Caco-2 (cell line): ENCODE data around the gene SERPINI2. TPM values are rescaled to one million over a fixed set of nuclear protein-coding genes. Genes with fewer than 3 reads are reported as not detected.
A peak's percentile ranks its signal among the peaks of the same experiment; 100 is the strongest.

Source experiments
- BruUV-seq: library from RNA; stranded (reverse); fragments of 400-500 nt; replicated peaks from 2 replicates; lab custom pipeline; 2021; lab: Mats Ljungman, UMichigan
- CTCF ChIA-PET: fragments of 300-600 bp; sonication (Branson Sonifier 250); formaldehyde crosslinking; loops from one replicate; lab custom pipeline; 2022; ENCODE audit warnings: antibody characterized with exemption; lab: Charles Lee
- POLR2A ChIA-PET: fragments of 300-600 bp; sonication (Branson Sonifier 250); formaldehyde crosslinking; loops from one replicate; lab custom pipeline; 2022; ENCODE audit warnings: antibody characterized with exemption; lab: Charles Lee
- DNase-seq, 2 experiments: peaks; one replicate each; pipeline versions ENCODE4 v3.0.0 to v3.0.0-alpha.2; 2020 to 2022
- H3K27me3 ChIP-seq: replicated peaks from 2 replicates; pipeline ENCODE4 v1.6.0; 2011; ENCODE audit warnings: low read length; ENCODE audit not compliant: control insufficient read depth, insufficient read depth
- H3K36me3 ChIP-seq: 2 replicates; pipeline ENCODE4 v1.5.1; 2011; ENCODE audit warnings: low read length; ENCODE audit not compliant: control insufficient read depth, insufficient read depth
- H3K4me1 ChIP-seq: fragments of 250-450 bp; sonication (Bioruptor Pico); 2 replicates; pipeline ENCODE4 v1.5.1; 2020; ENCODE audit warnings: mild to moderate bottlenecking
- H3K4me3 ChIP-seq: 2 replicates; pipeline ENCODE4 v1.5.1; 2011; ENCODE audit warnings: low read depth, mild to moderate bottlenecking, control low read depth, low read length
- H3K9me3 ChIP-seq: fragments of 250-450 bp; sonication (Bioruptor Pico); 2 replicates; pipeline ENCODE4 v1.5.1; 2020; ENCODE audit warnings: mild to moderate bottlenecking, moderate library complexity
- H3K27ac Mint-ChIP-seq: one replicate; pipeline ENCODE4 v1.8.0; 2022; ENCODE audit warnings: mixed read lengths; ENCODE audit not compliant: unreplicated experiment
- H3K27me3 Mint-ChIP-seq: one replicate; pipeline ENCODE4 v1.8.0; 2022; ENCODE audit warnings: mixed read lengths; ENCODE audit not compliant: insufficient read depth, unreplicated experiment
- H3K36me3 Mint-ChIP-seq: one replicate; pipeline ENCODE4 v1.8.0; 2022; ENCODE audit warnings: mild to moderate bottlenecking, mixed read lengths; ENCODE audit not compliant: insufficient read depth, unreplicated experiment
- H3K4me1 Mint-ChIP-seq: one replicate; pipeline ENCODE4 v1.8.0; 2022; ENCODE audit warnings: low read depth, mixed read lengths; ENCODE audit not compliant: unreplicated experiment
- H3K4me3 Mint-ChIP-seq: one replicate; pipeline ENCODE4 v1.8.0; 2022; ENCODE audit warnings: mild to moderate bottlenecking, moderate library complexity, mixed read lengths; ENCODE audit not compliant: unreplicated experiment
- H3K9me3 Mint-ChIP-seq: one replicate; pipeline ENCODE4 v1.8.0; 2022; ENCODE audit warnings: mixed read lengths; ENCODE audit not compliant: unreplicated experiment
- intact Hi-C: fragments of 100-400 bp; cut with micrococcal nuclease; formaldehyde crosslinking; loops from one replicate; pipeline ENCODE4 v1.10.0; 2022; ENCODE audit not compliant: unreplicated experiment
- total RNA-seq: library from RNA; stranded (reverse); gene quantifications from 2 replicates; pipeline ENCODE4 v1.2.3, GENCODE V29; 2022
- TF ChIP-seq, protein P1 (sequence below), 2 experiments: fragments of 200-600 bp in 1 of 2; IDR thresholded peaks; 1 replicate in 1 of 2; 2 replicates in 1 of 2; pipeline versions ENCODE4 v1.5.1 to v1.8.0; 2011 to 2022; ENCODE audit warnings: antibody characterized with exemption in 1 of 2, control low read depth in 1 of 2, inconsistent platforms in 1 of 2, low read depth in 1 of 2, low read length in 1 of 2, mild to moderate bottlenecking in 1 of 2, moderate library complexity in 1 of 2; ENCODE audit not compliant: insufficient read depth in 1 of 2, severe bottlenecking in 1 of 2, unreplicated experiment in 1 of 2

The SERPINI2 gene
- total RNA-seq, 1 experiment from 2014 or later = not detected

DNA sequence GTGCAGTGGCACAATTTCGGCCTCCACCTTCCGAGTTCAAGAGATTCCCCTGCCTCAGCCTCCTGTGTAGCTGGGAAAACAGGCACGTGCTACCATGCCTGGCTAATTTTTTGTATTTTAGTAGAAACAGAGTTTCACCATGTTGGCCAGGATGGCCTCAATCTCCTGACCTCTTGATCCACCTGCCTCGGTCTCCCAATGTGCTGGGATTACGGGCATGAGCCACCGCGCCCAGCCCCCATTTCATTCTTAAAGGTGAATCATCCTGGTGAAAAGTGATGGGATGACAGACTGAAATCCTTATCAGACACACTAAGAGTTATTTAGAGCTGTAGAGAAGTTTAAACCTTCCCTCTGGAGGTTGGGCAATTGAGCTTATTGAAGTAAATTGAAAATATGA is 24.1 kb upstream of the SERPINI2 start:
- intact Hi-C loops = no loop called here
- ChIA-PET CTCF (no interaction called here), POLR2A (no interaction called here)
- H3K4me3 ChIP-seq = no peak overlapping the region
- DNase-seq = no peak
- TF ChIP-seq, protein P1, sequence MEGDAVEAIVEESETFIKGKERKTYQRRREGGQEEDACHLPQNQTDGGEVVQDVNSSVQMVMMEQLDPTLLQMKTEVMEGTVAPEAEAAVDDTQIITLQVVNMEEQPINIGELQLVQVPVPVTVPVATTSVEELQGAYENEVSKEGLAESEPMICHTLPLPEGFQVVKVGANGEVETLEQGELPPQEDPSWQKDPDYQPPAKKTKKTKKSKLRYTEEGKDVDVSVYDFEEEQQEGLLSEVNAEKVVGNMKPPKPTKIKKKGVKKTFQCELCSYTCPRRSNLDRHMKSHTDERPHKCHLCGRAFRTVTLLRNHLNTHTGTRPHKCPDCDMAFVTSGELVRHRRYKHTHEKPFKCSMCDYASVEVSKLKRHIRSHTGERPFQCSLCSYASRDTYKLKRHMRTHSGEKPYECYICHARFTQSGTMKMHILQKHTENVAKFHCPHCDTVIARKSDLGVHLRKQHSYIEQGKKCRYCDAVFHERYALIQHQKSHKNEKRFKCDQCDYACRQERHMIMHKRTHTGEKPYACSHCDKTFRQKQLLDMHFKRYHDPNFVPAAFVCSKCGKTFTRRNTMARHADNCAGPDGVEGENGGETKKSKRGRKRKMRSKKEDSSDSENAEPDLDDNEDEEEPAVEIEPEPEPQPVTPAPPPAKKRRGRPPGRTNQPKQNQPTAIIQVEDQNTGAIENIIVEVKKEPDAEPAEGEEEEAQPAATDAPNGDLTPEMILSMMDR (IDR thresholded peaks at IDR 0.05; ENCODE audit: insufficient read depth in 1 of 2, low read depth in 1 of 2, low read length in 1 of 2, severe bottlenecking in 1 of 2, unreplicated experiment in 1 of 2) = no peak
- no peaks in the 10 kb centered on the region for H3K9me3 ChIP-seq
- Mint-ChIP-seq H3K27ac (no peak overlapping the region), H3K9me3 (no peaks in the 10 kb centered on the region), H3K36me3 (no peaks in the 10 kb centered on the region), H3K4me1 (no peaks in the 10 kb centered on the region), H3K4me3 (no peak overlapping the region), H3K27me3 (peaks cover 3% of the 10 kb centered on the region)
- no peaks in the 10 kb centered on the region for H3K27me3 ChIP-seq
- H3K4me1 ChIP-seq = no peaks in the 10 kb centered on the region
- no TSS peak for BruUV-seq
- no peaks in the 10 kb centered on the region for H3K36me3 ChIP-seq

DNA sequence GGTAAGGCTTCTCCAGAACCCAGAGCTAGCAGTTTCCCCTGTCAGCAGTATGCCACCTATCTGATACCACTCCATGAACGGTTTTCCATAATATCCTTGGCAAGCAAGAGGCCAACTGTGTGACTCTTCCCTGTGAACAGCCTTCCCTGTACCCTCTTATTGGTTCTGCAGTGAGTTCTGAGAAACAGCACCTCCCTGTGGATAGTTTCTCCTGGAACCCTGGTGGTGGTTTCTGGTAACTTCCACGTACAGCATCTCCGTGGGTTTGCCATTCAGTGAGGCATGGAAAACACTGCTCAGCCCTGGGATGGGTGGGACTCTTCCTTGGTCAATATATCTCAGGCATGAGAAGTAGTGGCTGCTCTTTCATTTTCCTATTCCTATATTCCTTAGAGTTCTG is 19.4 kb upstream of the SERPINI2 start:
- H3K9me3 ChIP-seq = no peaks in the 10 kb centered on the region
- no peaks in the 10 kb centered on the region for H3K36me3 ChIP-seq
- H3K4me3 ChIP-seq = no peak overlapping the region
- Mint-ChIP-seq H3K4me1 (no peaks in the 10 kb centered on the region), H3K9me3 (no peaks in the 10 kb centered on the region), H3K36me3 (no peaks in the 10 kb centered on the region), H3K27me3 (peaks cover 3% of the 10 kb centered on the region), H3K4me3 (no peak overlapping the region), H3K27ac (no peak overlapping the region)
- ChIA-PET POLR2A (no interaction called here), CTCF (no interaction called here)
- intact Hi-C loops = loop anchor here (1.0 kb wide), 2 partner anchors 86 to 113 kb away; partner anchors contain the start of gene ZBBX
- H3K27me3 ChIP-seq = no peaks in the 10 kb centered on the region
- peak in 1 of 2 experiments; percentile 28 for DNase-seq
- H3K4me1 ChIP-seq = no peaks in the 10 kb centered on the region
- no TSS peak for BruUV-seq
- TF ChIP-seq, protein P1 (IDR thresholded peaks at IDR 0.05; ENCODE audit: insufficient read depth in 1 of 2, low read depth in 1 of 2, low read length in 1 of 2, severe bottlenecking in 1 of 2, unreplicated experiment in 1 of 2) = peak; percentile 51 to 82

DNA sequence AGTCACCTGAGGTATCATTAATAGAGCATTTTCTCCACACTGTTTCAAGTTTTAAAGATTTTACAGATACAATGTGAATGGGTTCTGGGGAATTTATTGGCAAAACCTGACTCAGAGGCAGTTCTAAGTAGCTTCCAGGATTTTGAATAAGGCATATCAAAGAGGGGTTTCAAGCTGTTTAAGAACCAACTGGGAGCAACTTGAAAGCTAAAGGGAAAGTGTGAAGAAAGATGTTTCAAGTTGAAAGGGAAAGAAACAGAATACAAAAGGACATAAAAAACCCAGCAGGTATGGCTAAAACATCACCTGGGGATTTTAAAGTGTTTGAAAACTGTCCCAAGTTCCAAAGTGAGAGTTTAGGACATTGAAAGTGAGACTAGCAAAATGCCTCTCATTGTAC is 17.8 kb upstream of the SERPINI2 start:
- no peaks in the 10 kb centered on the region for H3K4me1 ChIP-seq
- H3K4me3 Mint-ChIP-seq = no peak overlapping the region
- TF ChIP-seq, protein P1 (IDR thresholded peaks at IDR 0.05; ENCODE audit: insufficient read depth in 1 of 2, low read depth in 1 of 2, low read length in 1 of 2, severe bottlenecking in 1 of 2, unreplicated experiment in 1 of 2) = no peak
- no peaks in the 10 kb centered on the region for H3K36me3 Mint-ChIP-seq
- intact Hi-C loops = no loop called here
- no peaks in the 10 kb centered on the region for H3K9me3 Mint-ChIP-seq
- peaks cover 3% of the 10 kb centered on the region for H3K27me3 Mint-ChIP-seq
- no peaks in the 10 kb centered on the region for H3K27me3 ChIP-seq
- no peaks in the 10 kb centered on the region for H3K4me1 Mint-ChIP-seq
- no peak overlapping the region for H3K27ac Mint-ChIP-seq
- no peaks in the 10 kb centered on the region for H3K36me3 ChIP-seq
- no TSS peak for BruUV-seq
- CTCF ChIA-PET = no interaction called here
- POLR2A ChIA-PET = no interaction called here
- no peak overlapping the region for H3K4me3 ChIP-seq
- DNase-seq = no peak
- no peaks in the 10 kb centered on the region for H3K9me3 ChIP-seq
